ENCODE results near the gene SPRTN. TPM values are rescaled to one million over a fixed set of nuclear protein-coding genes. Genes with fewer than 3 reads are reported as not detected.
"Not testable (repeated sequence)": the region's sequence is repeated elsewhere in the genome, so short reads cannot be mapped to it uniquely, and the experiment has no call there.

SPRTN gene
- total RNA-seq, 1 experiment from 2014 or later, result 17.4 TPM

DNA sequence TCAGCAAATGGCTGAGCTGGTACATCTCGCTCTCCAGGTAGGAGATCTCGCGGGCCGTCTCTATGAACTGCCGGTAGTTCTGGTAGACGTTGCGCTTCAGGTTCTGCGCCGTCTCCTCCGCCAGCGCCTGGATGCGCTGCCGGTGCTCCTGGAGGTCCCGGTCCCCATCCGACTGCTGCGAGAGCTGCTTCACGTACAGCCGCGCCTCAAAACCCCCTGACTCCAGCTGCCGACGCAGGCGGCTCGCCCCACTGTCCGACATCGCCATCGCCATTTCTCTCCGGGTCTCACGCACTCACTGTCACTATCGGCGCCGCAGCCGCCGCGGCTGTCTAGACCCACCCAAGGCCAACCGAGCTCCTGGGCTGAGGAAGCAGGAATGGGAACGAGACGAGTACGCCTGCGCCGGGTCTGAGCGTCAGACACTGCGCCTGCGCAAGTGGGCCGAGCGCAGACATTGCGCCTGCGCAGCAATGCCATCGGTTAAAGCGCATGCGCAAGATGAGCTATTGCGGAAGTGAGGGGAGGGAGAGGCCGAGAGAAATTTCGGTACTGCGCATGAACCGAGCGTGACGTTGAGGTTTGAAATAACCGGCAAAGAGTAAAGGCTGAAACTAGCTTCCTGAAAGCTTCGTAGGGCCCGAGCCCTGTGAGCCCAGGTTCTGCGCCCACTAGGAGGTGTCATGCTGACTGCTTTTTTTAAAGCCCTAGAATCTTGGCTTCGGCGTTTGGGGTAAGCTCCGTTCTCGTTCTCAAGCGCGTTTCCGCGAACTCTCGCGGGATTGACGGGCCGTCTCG is 422 bp upstream of the SPRTN start, which contains the start of gene EXOC8:
TSS of gene EXOC8 (minus strand) at position 381 of the 798 bp plus-strand sequence. CDS start at position 274, 107 bp downstream.
- peaks cover 28% of the 10 kb centered on the region; the same call in 1 of the 2 replicates for H3K36me3 ChIP-seq (ENCODE audit: insufficient read depth, low read length)

GRCh38 chr1:231340328-231341013 is 2.4 kb downstream of the SPRTN start:
- peaks cover 27% of the 10 kb centered on the region; the same call in 1 of the 2 replicates for H3K36me3 ChIP-seq (ENCODE audit: insufficient read depth, low read length)
- no peaks in the 10 kb centered on the region for H3K27me3 ChIP-seq (ENCODE audit: low read length)
- no peak overlapping the region for H3K4me2 ChIP-seq (ENCODE audit: low read depth, low read length, poor library complexity, severe bottlenecking)
- H3K9ac ChIP-seq (ENCODE audit: low read length), result no peak overlapping the region
- H3K4me3 ChIP-seq (ENCODE audit: low read length), result no peak overlapping the region
- peaks cover 24% of the 10 kb centered on the region for H3K4me1 ChIP-seq (ENCODE audit: low read length)
- no peaks in the 10 kb centered on the region for H3K9me3 ChIP-seq (ENCODE audit: low read length)
- DNase-seq, result no peak
- H3K27ac ChIP-seq (ENCODE audit: low read length), result no peak overlapping the region
- no peaks in the 10 kb centered on the region for H3K9me2 ChIP-seq (replicated peaks; ENCODE audit: insufficient read depth, low read length)
- H3K79me2 ChIP-seq (ENCODE audit: low read length), result peaks cover 88% of the 10 kb centered on the region
- H2AFZ ChIP-seq (ENCODE audit: low read length), result no peak overlapping the region
- H4K20me1 ChIP-seq (ENCODE audit: insufficient read depth, low read depth, low read length), result peaks cover 15% of the 10 kb centered on the region

More for the DNA sequence above, 422 bp upstream of the SPRTN start, which contains the start of gene EXOC8:
- DNase-seq, result peak; percentile 98
- Histone ChIP-seq H3K27ac (ENCODE audit: low read length) (peak within 1 kb of the TSS; percentile 95), H4K20me1 (ENCODE audit: insufficient read depth, low read depth, low read length) (peaks cover 37% of the 10 kb centered on the region), H3K9me3 (ENCODE audit: low read length) (no peaks in the 10 kb centered on the region), H2AFZ (ENCODE audit: low read length) (peak within 1 kb of the TSS; percentile 99), H3K9ac (ENCODE audit: low read length) (peak within 1 kb of the TSS; percentile 100), H3K79me2 (ENCODE audit: low read length) (peaks cover 89% of the 10 kb centered on the region), H3K4me1 (ENCODE audit: low read length) (peaks cover 51% of the 10 kb centered on the region), H3K27me3 (ENCODE audit: low read length) (no peaks in the 10 kb centered on the region), H3K4me2 (ENCODE audit: low read depth, low read length, poor library complexity, severe bottlenecking) (peak within 1 kb of the TSS; percentile 96), H3K4me3 (ENCODE audit: low read length) (peak within 1 kb of the TSS; percentile 100), H3K9me2 (replicated peaks; ENCODE audit: insufficient read depth, low read length) (no peaks in the 10 kb centered on the region)

DNA sequence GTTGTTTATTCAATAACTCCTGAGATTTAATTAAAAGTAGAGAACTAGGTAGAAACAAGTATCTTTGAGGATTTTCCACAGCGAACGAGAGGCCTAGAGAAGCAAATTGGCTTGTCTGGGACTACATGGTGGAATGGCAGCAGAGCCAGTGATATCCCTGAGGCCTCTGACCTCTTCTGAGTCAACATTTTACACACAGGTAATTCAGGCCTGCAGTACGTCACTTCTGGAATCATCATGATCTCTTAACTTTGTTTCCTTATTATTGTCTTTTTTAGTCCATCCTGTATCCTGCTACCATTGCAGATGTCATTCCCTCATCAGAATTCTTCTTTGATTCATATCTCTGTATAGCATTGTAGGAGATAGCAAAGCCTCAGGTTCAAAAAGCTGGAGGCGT is 9.9 kb downstream of the SPRTN start:
- Histone ChIP-seq H3K36me3 (ENCODE audit: insufficient read depth, low read length) (peaks cover 46% of the 10 kb centered on the region; the same call in 1 of the 2 replicates), H3K9me2 (replicated peaks; ENCODE audit: insufficient read depth, low read length) (no peaks in the 10 kb centered on the region)
- no peak for DNase-seq

DNA sequence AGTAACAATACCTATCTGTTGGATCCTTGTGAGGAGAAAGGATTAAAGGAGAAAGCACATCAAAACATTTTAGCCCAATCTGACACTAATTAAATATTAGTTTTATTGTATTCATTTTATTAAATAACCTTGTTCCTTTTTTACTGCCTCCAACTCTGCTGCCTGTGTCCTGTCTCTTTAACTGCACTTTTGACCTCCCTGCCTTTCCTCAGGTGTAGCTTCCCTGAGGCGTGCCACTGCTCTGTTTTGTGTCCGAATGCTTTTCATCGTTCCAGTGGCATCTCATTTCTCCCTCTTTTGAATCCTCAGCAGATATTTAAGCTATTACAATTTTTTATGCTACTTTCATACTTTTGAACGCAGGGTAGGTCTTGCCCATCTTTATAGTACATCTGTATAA is 10.3 kb downstream of the SPRTN start:
- H3K4me3 ChIP-seq (ENCODE audit: low read length), result no peak overlapping the region
- H3K4me2 ChIP-seq (ENCODE audit: low read depth, low read length, poor library complexity, severe bottlenecking), result no peak overlapping the region
- no peak overlapping the region for H3K9ac ChIP-seq (ENCODE audit: low read length)
- H3K27ac ChIP-seq (ENCODE audit: low read length), result no peak overlapping the region
- no peaks in the 10 kb centered on the region for H4K20me1 ChIP-seq (ENCODE audit: insufficient read depth, low read depth, low read length)
- no peak for DNase-seq
- H3K36me3 ChIP-seq (ENCODE audit: insufficient read depth, low read length), result peaks cover 45% of the 10 kb centered on the region; the same call in 1 of the 2 replicates
- H3K27me3 ChIP-seq (ENCODE audit: low read length), result no peaks in the 10 kb centered on the region
- no peaks in the 10 kb centered on the region for H3K9me2 ChIP-seq (replicated peaks; ENCODE audit: insufficient read depth, low read length)
- peaks cover 49% of the 10 kb centered on the region for H3K79me2 ChIP-seq (ENCODE audit: low read length)
- no peaks in the 10 kb centered on the region for H3K4me1 ChIP-seq (ENCODE audit: low read length)
- no peaks in the 10 kb centered on the region for H3K9me3 ChIP-seq (ENCODE audit: low read length)
- H2AFZ ChIP-seq (ENCODE audit: low read length), result no peak overlapping the region

More for the DNA sequence above, 9.9 kb downstream of the SPRTN start:
- H3K27me3 ChIP-seq (ENCODE audit: low read length), result no peaks in the 10 kb centered on the region
- H3K9me3 ChIP-seq (ENCODE audit: low read length), result no peaks in the 10 kb centered on the region
- no peak overlapping the region for H2AFZ ChIP-seq (ENCODE audit: low read length)
- H3K27ac ChIP-seq (ENCODE audit: low read length), result no peak overlapping the region
- H4K20me1 ChIP-seq (ENCODE audit: insufficient read depth, low read depth, low read length), result no peaks in the 10 kb centered on the region
- no peak overlapping the region for H3K9ac ChIP-seq (ENCODE audit: low read length)
- H3K4me3 ChIP-seq (ENCODE audit: low read length), result no peak overlapping the region
- H3K79me2 ChIP-seq (ENCODE audit: low read length), result peaks cover 51% of the 10 kb centered on the region
- no peaks in the 10 kb centered on the region for H3K4me1 ChIP-seq (ENCODE audit: low read length)
- no peak overlapping the region for H3K4me2 ChIP-seq (ENCODE audit: low read depth, low read length, poor library complexity, severe bottlenecking)

GRCh38 chr1:231348856-231349255 is 10.8 kb downstream of the SPRTN start:
- not testable (repeated sequence) for H3K9me2 ChIP-seq (replicated peaks; ENCODE audit: insufficient read depth, low read length); H3K4me1 ChIP-seq (ENCODE audit: low read length); H3K27ac ChIP-seq (ENCODE audit: low read length); H3K9me3 ChIP-seq (ENCODE audit: low read length); H2AFZ ChIP-seq (ENCODE audit: low read length); H3K27me3 ChIP-seq (ENCODE audit: low read length); H3K4me3 ChIP-seq (ENCODE audit: low read length); H4K20me1 ChIP-seq (ENCODE audit: insufficient read depth, low read depth, low read length); DNase-seq; H3K4me2 ChIP-seq (ENCODE audit: low read depth, low read length, poor library complexity, severe bottlenecking); H3K9ac ChIP-seq (ENCODE audit: low read length)
- Histone ChIP-seq H3K36me3 (ENCODE audit: insufficient read depth, low read length) (peaks cover 42% of the 10 kb centered on the region; the same call in 1 of the 2 replicates), H3K79me2 (ENCODE audit: low read length) (peaks cover 46% of the 10 kb centered on the region)

DNA sequence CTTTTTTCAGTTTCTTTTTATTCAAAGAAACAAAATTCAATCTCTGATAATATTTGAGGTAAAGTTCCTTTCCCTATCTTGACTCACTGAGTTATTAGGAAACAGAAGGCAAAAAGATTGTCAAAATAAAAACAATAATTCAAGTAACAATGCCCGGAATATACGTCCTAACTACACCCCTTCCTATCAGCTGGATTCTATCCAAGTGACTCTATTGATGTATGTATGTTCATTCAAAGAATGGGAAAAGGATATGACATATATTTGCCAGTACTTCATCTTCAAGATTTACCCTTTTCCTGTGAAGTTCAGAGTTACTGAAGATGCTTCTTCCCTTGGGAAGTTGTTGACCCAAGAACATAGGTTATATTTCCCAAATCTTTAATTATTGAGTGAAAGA is 13.7 kb downstream of the SPRTN start:
- Histone ChIP-seq H3K9me2 (replicated peaks; ENCODE audit: insufficient read depth, low read length) (no peaks in the 10 kb centered on the region), H3K9ac (ENCODE audit: low read length) (no peak overlapping the region), H4K20me1 (ENCODE audit: insufficient read depth, low read depth, low read length) (no peaks in the 10 kb centered on the region), H2AFZ (ENCODE audit: low read length) (no peak overlapping the region), H3K9me3 (ENCODE audit: low read length) (no peaks in the 10 kb centered on the region), H3K27me3 (ENCODE audit: low read length) (no peaks in the 10 kb centered on the region), H3K27ac (ENCODE audit: low read length) (no peak overlapping the region), H3K4me2 (ENCODE audit: low read depth, low read length, poor library complexity, severe bottlenecking) (no peak overlapping the region), H3K4me3 (ENCODE audit: low read length) (no peak overlapping the region), H3K36me3 (ENCODE audit: insufficient read depth, low read length) (peaks cover 41% of the 10 kb centered on the region; the same call in 1 of the 2 replicates), H3K4me1 (ENCODE audit: low read length) (no peaks in the 10 kb centered on the region), H3K79me2 (ENCODE audit: low read length) (peaks cover 30% of the 10 kb centered on the region)
- DNase-seq, result no peak

- Histone ChIP-seq H3K36me3 (ENCODE audit: insufficient read depth, low read length) (peaks cover 36% of the 10 kb centered on the region; the same call in 1 of the 2 replicates), H3K27me3 (ENCODE audit: low read length) (no peaks in the 10 kb centered on the region), H3K4me1 (ENCODE audit: low read length) (peaks cover 8% of the 10 kb centered on the region), H3K27ac (ENCODE audit: low read length) (no peak overlapping the region), H3K4me2 (ENCODE audit: low read depth, low read length, poor library complexity, severe bottlenecking) (no peak overlapping the region), H3K79me2 (ENCODE audit: low read length) (peaks cover 17% of the 10 kb centered on the region), H3K9me3 (ENCODE audit: low read length) (no peaks in the 10 kb centered on the region), H3K9ac (ENCODE audit: low read length) (no peak overlapping the region), H2AFZ (ENCODE audit: low read length) (no peak overlapping the region), H4K20me1 (ENCODE audit: insufficient read depth, low read depth, low read length) (no peaks in the 10 kb centered on the region), H3K4me3 (ENCODE audit: low read length) (no peak overlapping the region), H3K9me2 (replicated peaks; ENCODE audit: insufficient read depth, low read length) (no peaks in the 10 kb centered on the region)
- DNase-seq, result no peak
Observed at GRCh38 chr1:231353086-231353485, 15.0 kb downstream of the SPRTN start.

Data from Karpas-422 (cell line).